ENCODE results near the gene PDE2A.

The PDE2A gene

DNA sequence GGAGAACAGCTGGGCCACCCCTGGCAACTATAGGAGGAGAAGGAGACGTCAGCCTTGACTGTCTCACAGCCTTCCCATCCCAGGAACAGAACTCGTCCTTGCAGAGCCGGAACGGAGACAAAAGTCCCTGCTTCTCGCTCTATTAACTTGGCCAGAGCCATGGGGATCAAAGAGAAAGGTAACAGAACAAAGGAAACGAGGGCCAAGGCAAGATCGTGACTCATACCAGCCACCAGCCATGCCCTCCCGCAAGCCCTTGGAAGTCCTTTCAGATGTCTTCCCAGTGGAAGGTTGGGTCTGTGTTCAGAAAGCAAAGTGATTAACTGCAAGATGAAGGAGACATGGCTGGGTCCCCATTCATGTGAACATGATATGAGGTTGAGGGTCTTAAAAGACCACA, 64.7 kb downstream of the PDE2A start:
- TF ChIP-seq RARB (CRISPR knock-in tag; IDR thresholded peaks at IDR 0.05), result no peak
- TF ChIP-seq, protein P1, sequence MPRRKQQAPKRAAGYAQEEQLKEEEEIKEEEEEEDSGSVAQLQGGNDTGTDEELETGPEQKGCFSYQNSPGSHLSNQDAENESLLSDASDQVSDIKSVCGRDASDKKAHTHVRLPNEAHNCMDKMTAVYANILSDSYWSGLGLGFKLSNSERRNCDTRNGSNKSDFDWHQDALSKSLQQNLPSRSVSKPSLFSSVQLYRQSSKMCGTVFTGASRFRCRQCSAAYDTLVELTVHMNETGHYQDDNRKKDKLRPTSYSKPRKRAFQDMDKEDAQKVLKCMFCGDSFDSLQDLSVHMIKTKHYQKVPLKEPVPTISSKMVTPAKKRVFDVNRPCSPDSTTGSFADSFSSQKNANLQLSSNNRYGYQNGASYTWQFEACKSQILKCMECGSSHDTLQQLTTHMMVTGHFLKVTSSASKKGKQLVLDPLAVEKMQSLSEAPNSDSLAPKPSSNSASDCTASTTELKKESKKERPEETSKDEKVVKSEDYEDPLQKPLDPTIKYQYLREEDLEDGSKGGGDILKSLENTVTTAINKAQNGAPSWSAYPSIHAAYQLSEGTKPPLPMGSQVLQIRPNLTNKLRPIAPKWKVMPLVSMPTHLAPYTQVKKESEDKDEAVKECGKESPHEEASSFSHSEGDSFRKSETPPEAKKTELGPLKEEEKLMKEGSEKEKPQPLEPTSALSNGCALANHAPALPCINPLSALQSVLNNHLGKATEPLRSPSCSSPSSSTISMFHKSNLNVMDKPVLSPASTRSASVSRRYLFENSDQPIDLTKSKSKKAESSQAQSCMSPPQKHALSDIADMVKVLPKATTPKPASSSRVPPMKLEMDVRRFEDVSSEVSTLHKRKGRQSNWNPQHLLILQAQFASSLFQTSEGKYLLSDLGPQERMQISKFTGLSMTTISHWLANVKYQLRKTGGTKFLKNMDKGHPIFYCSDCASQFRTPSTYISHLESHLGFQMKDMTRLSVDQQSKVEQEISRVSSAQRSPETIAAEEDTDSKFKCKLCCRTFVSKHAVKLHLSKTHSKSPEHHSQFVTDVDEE (CRISPR knock-in tag; IDR thresholded peaks at IDR 0.05), result no peak
- TF ChIP-seq ZC3H10 (CRISPR knock-in tag; IDR thresholded peaks at IDR 0.05), result no peak
- TF ChIP-seq SNAI2 (CRISPR knock-in tag; IDR thresholded peaks at IDR 0.05), result no peak
- TF ChIP-seq ZFP30 (CRISPR knock-in tag; IDR thresholded peaks at IDR 0.05), result no peak
- ATAC-seq, result no peak

DNA sequence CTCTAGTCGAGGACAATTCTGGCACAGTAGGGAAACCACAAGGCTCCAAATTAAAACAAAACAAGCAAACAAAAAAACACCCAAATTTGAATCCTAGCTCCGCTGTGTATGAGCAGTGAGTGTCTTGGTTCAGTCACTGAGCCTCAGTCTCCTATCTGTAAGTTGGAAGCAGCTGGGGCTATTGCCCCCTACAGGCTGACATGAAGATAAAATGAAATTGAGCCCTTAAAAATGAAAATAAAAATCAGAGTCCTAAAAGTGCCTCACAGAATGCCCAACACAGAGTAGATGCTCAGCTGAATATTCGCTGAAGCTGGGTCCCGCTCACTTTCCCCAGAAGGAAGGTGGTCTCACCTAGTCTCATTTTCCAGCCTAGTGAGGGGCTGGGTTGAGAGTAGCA, 65.2 kb downstream of the PDE2A start:
- TF ChIP-seq, protein P2, sequence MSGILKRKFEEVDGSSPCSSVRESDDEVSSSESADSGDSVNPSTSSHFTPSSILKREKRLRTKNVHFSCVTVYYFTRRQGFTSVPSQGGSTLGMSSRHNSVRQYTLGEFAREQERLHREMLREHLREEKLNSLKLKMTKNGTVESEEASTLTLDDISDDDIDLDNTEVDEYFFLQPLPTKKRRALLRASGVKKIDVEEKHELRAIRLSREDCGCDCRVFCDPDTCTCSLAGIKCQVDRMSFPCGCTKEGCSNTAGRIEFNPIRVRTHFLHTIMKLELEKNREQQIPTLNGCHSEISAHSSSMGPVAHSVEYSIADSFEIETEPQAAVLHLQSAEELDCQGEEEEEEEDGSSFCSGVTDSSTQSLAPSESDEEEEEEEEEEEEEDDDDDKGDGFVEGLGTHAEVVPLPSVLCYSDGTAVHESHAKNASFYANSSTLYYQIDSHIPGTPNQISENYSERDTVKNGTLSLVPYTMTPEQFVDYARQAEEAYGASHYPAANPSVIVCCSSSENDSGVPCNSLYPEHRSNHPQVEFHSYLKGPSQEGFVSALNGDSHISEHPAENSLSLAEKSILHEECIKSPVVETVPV (CRISPR knock-in tag; IDR thresholded peaks at IDR 0.05), result no peak
- no peak for TF ChIP-seq TCF4 (CRISPR knock-in tag; IDR thresholded peaks at IDR 0.05; ENCODE audit: borderline replicate concordance)
- no peak for TF ChIP-seq ESRRG (CRISPR knock-in tag; IDR thresholded peaks at IDR 0.05)
- TF ChIP-seq ISL1 (CRISPR knock-in tag; IDR thresholded peaks at IDR 0.05), result no peak
- no peak for TF ChIP-seq TOX (CRISPR knock-in tag; IDR thresholded peaks at IDR 0.05; ENCODE audit: borderline replicate concordance)
- TF ChIP-seq GLIS3 (CRISPR knock-in tag; IDR thresholded peaks at IDR 0.05), result no peak
- TF ChIP-seq ZNF8 (CRISPR knock-in tag; IDR thresholded peaks at IDR 0.05), result no peak
- TF ChIP-seq ZFP3 (CRISPR knock-in tag; IDR thresholded peaks at IDR 0.05), result no peak
- no peak for TF ChIP-seq ZNF565 (CRISPR knock-in tag; conservative IDR thresholded peaks at IDR 0.05; ENCODE audit: low read depth)
- TF ChIP-seq ZFP30 (CRISPR knock-in tag; IDR thresholded peaks at IDR 0.05), result no peak
- no peak for TF ChIP-seq PPARA (CRISPR knock-in tag; IDR thresholded peaks at IDR 0.05; ENCODE audit: borderline replicate concordance)
- TF ChIP-seq RARB (CRISPR knock-in tag; IDR thresholded peaks at IDR 0.05), result no peak
- TF ChIP-seq, protein P1 (CRISPR knock-in tag; IDR thresholded peaks at IDR 0.05), result no peak
- no peak for TF ChIP-seq CSDC2 (CRISPR knock-in tag; IDR thresholded peaks at IDR 0.05)
- TF ChIP-seq, protein P3, sequence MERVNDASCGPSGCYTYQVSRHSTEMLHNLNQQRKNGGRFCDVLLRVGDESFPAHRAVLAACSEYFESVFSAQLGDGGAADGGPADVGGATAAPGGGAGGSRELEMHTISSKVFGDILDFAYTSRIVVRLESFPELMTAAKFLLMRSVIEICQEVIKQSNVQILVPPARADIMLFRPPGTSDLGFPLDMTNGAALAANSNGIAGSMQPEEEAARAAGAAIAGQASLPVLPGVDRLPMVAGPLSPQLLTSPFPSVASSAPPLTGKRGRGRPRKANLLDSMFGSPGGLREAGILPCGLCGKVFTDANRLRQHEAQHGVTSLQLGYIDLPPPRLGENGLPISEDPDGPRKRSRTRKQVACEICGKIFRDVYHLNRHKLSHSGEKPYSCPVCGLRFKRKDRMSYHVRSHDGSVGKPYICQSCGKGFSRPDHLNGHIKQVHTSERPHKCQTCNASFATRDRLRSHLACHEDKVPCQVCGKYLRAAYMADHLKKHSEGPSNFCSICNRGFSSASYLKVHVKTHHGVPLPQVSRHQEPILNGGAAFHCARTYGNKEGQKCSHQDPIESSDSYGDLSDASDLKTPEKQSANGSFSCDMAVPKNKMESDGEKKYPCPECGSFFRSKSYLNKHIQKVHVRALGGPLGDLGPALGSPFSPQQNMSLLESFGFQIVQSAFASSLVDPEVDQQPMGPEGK (CRISPR knock-in tag; IDR thresholded peaks at IDR 0.05; ENCODE audit: borderline replicate concordance), result no peak
- TF ChIP-seq OSR1 (CRISPR knock-in tag; IDR thresholded peaks at IDR 0.05), result no peak
- TF ChIP-seq BACH2 (CRISPR knock-in tag; IDR thresholded peaks at IDR 0.05; ENCODE audit: borderline replicate concordance), result no peak
- no peak for TF ChIP-seq SNAI2 (CRISPR knock-in tag; IDR thresholded peaks at IDR 0.05)
- TF ChIP-seq ZNF70 (CRISPR knock-in tag; IDR thresholded peaks at IDR 0.05), result no peak
- ATAC-seq, result peak; percentile 72

DNA sequence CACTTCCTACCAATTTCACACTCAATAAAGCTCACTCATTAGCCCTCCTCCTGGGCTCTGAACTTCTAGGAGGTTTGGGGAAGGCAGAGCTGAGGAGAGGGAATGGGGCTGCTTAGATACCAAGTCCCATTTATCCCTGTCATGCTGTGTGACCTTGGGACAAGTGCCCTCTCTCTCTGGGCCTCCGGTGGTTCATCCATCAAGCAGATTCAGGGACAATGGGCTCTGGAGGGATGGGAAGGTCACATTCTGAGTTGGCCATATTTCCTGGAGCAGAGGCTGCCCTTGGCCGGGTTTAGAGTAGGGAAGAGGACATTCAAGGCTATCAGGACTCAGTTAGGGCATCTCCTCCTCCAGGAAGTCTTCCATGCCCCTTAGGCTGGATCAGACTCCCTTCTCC, 66.7 kb downstream of the PDE2A start:
- no peak for ATAC-seq
- TF ChIP-seq ESRRG (CRISPR knock-in tag; IDR thresholded peaks at IDR 0.05) (no peak), ZNF70 (CRISPR knock-in tag; IDR thresholded peaks at IDR 0.05) (no peak)
- TF ChIP-seq, protein P3 (CRISPR knock-in tag; IDR thresholded peaks at IDR 0.05; ENCODE audit: borderline replicate concordance), result no peak

Data from SK-N-SH treated with all-trans-retinoic acid at 6 μM for 48 hours (cell line).